Stomach (tissue), 9 donors: ENCODE results near the gene NCMAP. TPM values are rescaled to one million over a fixed set of nuclear protein-coding genes. Genes with fewer than 3 reads are reported as not detected.

Source experiments
- DNase-seq, 2 donors: peaks; one replicate each; pipeline versions ENCODE4 v3.0.0 to v3.0.0-alpha.2; 2013 to 2019
- H3K27ac ChIP-seq, 5 donors: fragments of 200-600 bp in 4 of 5; sonication (generic) in 4 of 5; one replicate each; pipeline ENCODE4 v1.5.1; 2013 to 2019; ENCODE audit warnings: mild to moderate bottlenecking in 1 of 5, moderate library complexity in 1 of 5
- H3K27me3 ChIP-seq, 3 donors: fragments of 200-600 bp; sonication (generic); one replicate each; pipeline ENCODE4 v1.5.1; 2017 to 2019; ENCODE audit warnings: mixed run types in 1 of 3
- H3K36me3 ChIP-seq, 4 donors: fragments of 200-600 bp; sonication (generic); 1 replicate in 3 of 4; 2 replicates in 1 of 4; pipeline ENCODE4 v1.5.1; 2016 to 2019
- H3K4me1 ChIP-seq, 4 donors: fragments of 200-600 bp; sonication (generic); one replicate each; pipeline ENCODE4 v1.5.1; 2016 to 2019
- H3K4me3 ChIP-seq, 4 donors: fragments of 200-600 bp; sonication (generic) in 3 of 4; one replicate each; pipeline ENCODE4 v1.5.1; 2016 to 2019; ENCODE audit warnings: mild to moderate bottlenecking in 1 of 4
- H3K9me3 ChIP-seq, 4 donors: fragments of 200-600 bp; sonication (generic); one replicate each; pipeline ENCODE4 v1.5.1; 2016 to 2019
- EP300 ChIP-seq: sonication (generic); formaldehyde crosslinking; IDR thresholded peaks from one replicate; pipeline ENCODE4 v1.6.1; 2017; ENCODE audit warnings: antibody characterized with exemption
- POLR2A ChIP-seq, 4 donors: fragments of 450-650 bp; IDR thresholded peaks; one replicate each; pipeline ENCODE4 v1.6.1; 2016; ENCODE audit warnings: antibody characterized with exemption in 4 of 4, control low read depth in 2 of 4, mild to moderate bottlenecking in 1 of 4, moderate library complexity in 1 of 4
- POLR2AphosphoS5 ChIP-seq, 3 donors: sonication (generic); formaldehyde crosslinking; IDR thresholded peaks; one replicate each; pipeline ENCODE4 v1.6.1; 2016; ENCODE audit warnings: antibody characterized with exemption in 3 of 3
- WGBS, 5 donors: extraction: QIAGEN DNeasy Blood & Tissue Kit in 3 of 5; methylation state at CpG; one replicate each; pipeline versions ENCODE4 v1.1.5 to v1.1.7; 2013 to 2018; 5-methylcytosine and 5-hydroxymethylcytosine counted together
- intact Hi-C: fragments of 100-400 bp; cut with DNase I; formaldehyde crosslinking; loops from one replicate; pipeline ENCODE4 v1.15.1; 2023; ENCODE audit warnings: low total_unique reads
- polyA plus RNA-seq, 3 donors: library from polyadenylated mRNA; stranded (reverse); fragments of 200-250 nt; gene quantifications; one replicate each; pipeline ENCODE4 v1.2.3, GENCODE V29; 2013
- total RNA-seq, 5 donors: library from RNA; depleted of rRNA; stranded (reverse); fragments of >200 nt; gene quantifications; one replicate each; pipeline versions ENCODE4 v1.1.0 to v1.2.3, GENCODE V29; 2014 to 2016
- TF ChIP-seq, protein P1 (sequence below), 7 experiments: fragments of 450-650 bp in 4 of 7; fragments of 200-600 bp in 3 of 7; sonication (generic) in 3 of 7; IDR thresholded peaks; one replicate each; pipeline ENCODE4 v1.5.1; 2016 to 2019; ENCODE audit warnings: antibody characterized with exemption in 7 of 7, control low read depth in 2 of 7, mild to moderate bottlenecking in 1 of 7
- donor health status: healthy with polysubstance abuse.
- donor health status: Bipolar disorder and iron deficiency.
- donor health status: healthy.

The NCMAP gene
- total and polyA plus RNA-seq, 8 donors = 0.29 to 9.3 (median 4.1) TPM

DNA sequence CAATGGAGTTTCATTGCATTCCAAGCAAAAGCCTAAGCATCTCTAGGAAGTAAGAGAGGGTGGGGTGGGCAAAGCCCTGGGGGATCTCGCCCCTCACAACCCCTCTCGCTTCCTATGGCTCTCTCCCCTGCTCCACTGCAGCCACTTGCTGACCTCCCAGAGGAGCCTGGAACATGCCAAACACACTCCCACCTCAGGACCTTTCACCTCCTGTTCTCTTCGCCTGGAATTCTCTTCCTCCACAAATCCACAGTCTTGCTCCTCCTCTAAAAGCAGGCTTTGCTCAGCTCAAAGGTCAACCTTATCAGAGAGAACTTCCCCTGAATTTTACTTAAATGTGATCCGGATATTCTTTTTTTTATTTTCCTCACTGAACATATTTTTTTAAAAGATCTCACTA, 66.3 kb downstream of the NCMAP start:
- no peaks in the 10 kb centered on the region for H3K9me3 ChIP-seq
- intact Hi-C loops = no loop called here
- TF ChIP-seq POLR2A (IDR thresholded peaks at IDR 0.05) (no peak), EP300 (no peak), POLR2AphosphoS5 (IDR thresholded peaks at IDR 0.05) (no peak)
- TF ChIP-seq, protein P1, sequence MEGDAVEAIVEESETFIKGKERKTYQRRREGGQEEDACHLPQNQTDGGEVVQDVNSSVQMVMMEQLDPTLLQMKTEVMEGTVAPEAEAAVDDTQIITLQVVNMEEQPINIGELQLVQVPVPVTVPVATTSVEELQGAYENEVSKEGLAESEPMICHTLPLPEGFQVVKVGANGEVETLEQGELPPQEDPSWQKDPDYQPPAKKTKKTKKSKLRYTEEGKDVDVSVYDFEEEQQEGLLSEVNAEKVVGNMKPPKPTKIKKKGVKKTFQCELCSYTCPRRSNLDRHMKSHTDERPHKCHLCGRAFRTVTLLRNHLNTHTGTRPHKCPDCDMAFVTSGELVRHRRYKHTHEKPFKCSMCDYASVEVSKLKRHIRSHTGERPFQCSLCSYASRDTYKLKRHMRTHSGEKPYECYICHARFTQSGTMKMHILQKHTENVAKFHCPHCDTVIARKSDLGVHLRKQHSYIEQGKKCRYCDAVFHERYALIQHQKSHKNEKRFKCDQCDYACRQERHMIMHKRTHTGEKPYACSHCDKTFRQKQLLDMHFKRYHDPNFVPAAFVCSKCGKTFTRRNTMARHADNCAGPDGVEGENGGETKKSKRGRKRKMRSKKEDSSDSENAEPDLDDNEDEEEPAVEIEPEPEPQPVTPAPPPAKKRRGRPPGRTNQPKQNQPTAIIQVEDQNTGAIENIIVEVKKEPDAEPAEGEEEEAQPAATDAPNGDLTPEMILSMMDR (IDR thresholded peaks at IDR 0.05) = no peak
- no peak overlapping the region for H3K27ac ChIP-seq
- no peaks in the 10 kb centered on the region for H3K4me1 ChIP-seq
- H3K27me3 ChIP-seq = no peaks in the 10 kb centered on the region
- 27 to 48% (median 34%) methylated on average over 4 of the region's 4 CpGs for WGBS, 5 donors
- no peak for DNase-seq
- no peak overlapping the region for H3K4me3 ChIP-seq
- H3K36me3 ChIP-seq = no peaks in the 10 kb centered on the region

DNA sequence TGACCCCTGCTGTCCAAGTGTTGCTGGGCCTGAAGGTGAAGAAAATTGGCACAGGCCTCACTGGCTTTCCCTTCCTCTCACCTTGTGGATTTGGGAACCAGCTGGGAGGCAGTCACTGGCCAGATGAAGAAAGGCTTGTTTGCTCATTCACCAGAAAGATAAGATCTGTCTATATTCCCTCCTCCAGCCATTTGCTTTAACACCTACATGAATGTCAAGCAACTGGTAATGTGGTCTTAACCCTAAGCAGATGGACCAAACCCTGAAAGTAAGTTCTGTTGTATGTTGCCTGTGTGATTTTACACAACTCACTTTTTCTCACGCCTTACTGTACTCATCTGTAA, 76.9 kb downstream of the NCMAP start:
- 84 to 95% (median 91%) methylated on average over 1 of the region's 1 CpG for WGBS, 5 donors
- TF ChIP-seq EP300 = no peak
- peak in 1 of 3 donors; percentile 18 for TF ChIP-seq POLR2AphosphoS5 (IDR thresholded peaks at IDR 0.05)
- intact Hi-C loops = no loop called here
- Histone ChIP-seq H3K27me3 (no peaks in the 10 kb centered on the region), H3K4me3 (no peak overlapping the region), H3K36me3 (no peaks in the 10 kb centered on the region), H3K4me1 (peaks cover 0 to 18% (median 7%) of the 10 kb centered on the region in 4 donors), H3K9me3 (no peaks in the 10 kb centered on the region), H3K27ac (no peak overlapping the region)
- peak; percentile 20 to 42 for DNase-seq

DNA sequence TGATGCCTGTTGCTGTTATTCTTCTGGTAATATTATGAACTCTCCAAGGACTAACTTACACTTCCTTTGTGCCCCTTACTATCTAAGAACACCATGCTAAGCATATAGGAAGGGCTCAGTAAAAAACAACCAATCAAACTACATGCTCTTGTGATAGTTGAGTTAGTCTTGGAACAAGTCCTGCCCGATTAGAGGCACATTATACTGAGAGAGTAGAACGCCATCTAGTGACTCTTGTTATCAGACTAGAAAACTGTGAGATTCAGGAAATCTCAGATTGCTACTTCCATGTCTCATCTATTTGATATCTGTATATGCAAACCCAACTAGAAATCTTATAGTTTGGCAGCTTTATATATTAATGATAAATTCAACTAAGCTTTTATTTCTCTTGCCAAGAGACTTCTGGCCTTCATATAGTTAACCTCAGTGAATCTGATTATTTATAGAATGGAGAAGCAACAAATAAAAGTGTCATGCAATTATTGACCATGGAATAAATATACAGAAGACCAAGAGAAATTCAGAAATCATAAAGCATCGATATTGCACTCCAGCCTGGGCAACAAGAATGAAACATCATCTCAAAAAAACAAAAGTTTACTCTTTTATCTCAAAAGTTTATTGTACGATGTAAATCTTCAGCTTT, 79.4 kb downstream of the NCMAP start:
- TF ChIP-seq POLR2A (IDR thresholded peaks at IDR 0.05) (no peak), POLR2AphosphoS5 (IDR thresholded peaks at IDR 0.05) (peak in 1 of 3 donors; percentile 70)
- TF ChIP-seq, protein P1 (IDR thresholded peaks at IDR 0.05) = peak in 5 of 7 experiments; percentile 28 to 69 (median 48)
- peak in 1 of 2 donors; percentile 87 for DNase-seq
- Histone ChIP-seq H3K9me3 (no peaks in the 10 kb centered on the region), H3K27ac (no peak overlapping the region), H3K27me3 (no peaks in the 10 kb centered on the region), H3K4me1 (peaks cover 0 to 21% (median 7%) of the 10 kb centered on the region in 4 donors), H3K36me3 (no peaks in the 10 kb centered on the region), H3K4me3 (no peak overlapping the region)
- intact Hi-C loops = no loop called here
- WGBS, 5 donors = 11 to 19% (median 14%) methylated on average over 4 of the region's 4 CpGs

DNA sequence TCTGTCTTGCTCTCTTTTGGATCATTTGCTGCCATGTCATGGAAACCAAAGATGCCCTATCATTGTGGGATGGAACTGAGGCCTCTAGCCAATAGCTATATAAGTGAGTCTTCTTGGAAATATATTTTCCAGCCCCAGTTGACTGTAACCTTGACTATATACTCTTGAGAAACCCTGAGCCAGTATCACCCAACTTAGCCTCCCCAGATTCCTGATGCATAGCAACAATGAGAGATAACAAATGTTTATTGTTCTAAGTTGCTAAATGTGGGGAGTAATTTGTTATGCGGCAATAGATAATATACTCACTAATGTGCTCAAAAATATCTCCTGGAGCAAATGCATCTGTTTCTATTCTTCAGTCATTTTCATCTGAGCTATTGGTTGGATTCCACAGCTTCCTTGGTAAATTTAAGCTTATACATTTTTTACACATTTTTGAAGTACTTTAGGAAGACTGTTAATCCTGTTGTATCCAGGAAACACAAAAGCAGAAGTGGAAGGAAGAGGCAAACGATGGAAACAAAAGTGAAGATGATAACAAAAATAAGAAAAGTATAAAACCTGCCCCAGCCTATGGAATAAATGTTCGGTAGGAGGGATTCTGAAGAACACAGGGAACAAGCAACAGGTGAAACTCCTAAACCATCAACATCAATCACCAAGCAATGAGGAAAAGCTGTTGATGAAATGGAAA, 80.9 kb downstream of the NCMAP start:
- H3K36me3 ChIP-seq = no peaks in the 10 kb centered on the region
- H3K27me3 ChIP-seq = no peaks in the 10 kb centered on the region
- no peaks in the 10 kb centered on the region for H3K9me3 ChIP-seq
- no peak overlapping the region for H3K27ac ChIP-seq
- DNase-seq = no peak
- intact Hi-C loops = no loop called here
- 56 to 74% (median 62%) methylated on average over 3 of the region's 3 CpGs for whole genome bisulfite sequencing, 5 donors
- H3K4me1 ChIP-seq = peaks cover 6 to 35% (median 16%) of the 10 kb centered on the region in 4 donors
- TF ChIP-seq EP300 = no peak
- TF ChIP-seq POLR2AphosphoS5 (IDR thresholded peaks at IDR 0.05) = no peak
- TF ChIP-seq, protein P1 (IDR thresholded peaks at IDR 0.05) = no peak
- TF ChIP-seq POLR2A (IDR thresholded peaks at IDR 0.05) = no peak
- H3K4me3 ChIP-seq = no peak overlapping the region

DNA sequence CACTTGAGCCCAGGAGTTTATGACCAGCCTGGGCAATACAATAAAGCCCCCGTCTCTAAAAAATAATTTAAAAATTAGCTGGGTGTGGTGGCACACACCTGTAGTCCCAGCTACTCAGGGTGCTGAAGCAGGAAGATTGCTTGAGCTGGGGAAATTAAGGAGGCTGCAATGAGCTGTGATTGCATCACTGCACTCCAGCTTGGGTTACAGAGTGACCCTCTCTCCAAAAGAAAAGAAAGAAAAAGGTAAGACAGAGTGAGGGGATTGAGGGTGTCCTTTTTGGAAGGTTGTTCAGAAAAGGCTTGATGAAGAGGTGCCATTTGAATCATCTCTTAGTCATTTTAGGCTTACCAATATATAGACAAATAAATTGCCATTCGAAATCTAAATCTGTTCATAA, 83.2 kb downstream of the NCMAP start:
- 77 to 86% (median 82%) methylated on average over 2 of the region's 2 CpGs for WGBS, 5 donors
- H3K9me3 ChIP-seq = no peaks in the 10 kb centered on the region
- H3K27me3 ChIP-seq = no peaks in the 10 kb centered on the region
- intact Hi-C loops = no loop called here
- H3K27ac ChIP-seq = no peak overlapping the region
- TF ChIP-seq POLR2AphosphoS5 (IDR thresholded peaks at IDR 0.05) (no peak), POLR2A (IDR thresholded peaks at IDR 0.05) (no peak), EP300 (no peak)
- TF ChIP-seq, protein P1 (IDR thresholded peaks at IDR 0.05) = no peak
- no peak for DNase-seq
- H3K4me3 ChIP-seq = no peak overlapping the region
- H3K4me1 ChIP-seq = peaks cover 11 to 35% (median 23%) of the 10 kb centered on the region in 4 donors
- no peaks in the 10 kb centered on the region for H3K36me3 ChIP-seq
